ENCODE data around the gene PEX14.

DNA sequence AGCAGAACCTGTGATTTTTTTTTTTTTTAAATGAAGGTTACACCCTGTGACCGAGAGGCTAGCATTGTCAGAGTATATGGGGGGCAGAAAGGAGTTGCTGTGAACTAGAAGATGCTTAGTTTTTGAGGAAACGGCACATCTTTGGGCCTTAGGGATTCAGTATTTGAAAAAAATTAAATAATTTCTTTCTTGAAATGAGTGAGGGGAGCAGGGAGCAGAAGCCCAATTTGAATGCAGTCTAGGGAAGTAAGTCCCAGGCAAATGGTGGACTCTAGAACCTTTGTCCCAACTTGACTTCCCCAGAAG, 42.9 kb downstream of the PEX14 start:
- TF ChIP-seq, protein P1, sequence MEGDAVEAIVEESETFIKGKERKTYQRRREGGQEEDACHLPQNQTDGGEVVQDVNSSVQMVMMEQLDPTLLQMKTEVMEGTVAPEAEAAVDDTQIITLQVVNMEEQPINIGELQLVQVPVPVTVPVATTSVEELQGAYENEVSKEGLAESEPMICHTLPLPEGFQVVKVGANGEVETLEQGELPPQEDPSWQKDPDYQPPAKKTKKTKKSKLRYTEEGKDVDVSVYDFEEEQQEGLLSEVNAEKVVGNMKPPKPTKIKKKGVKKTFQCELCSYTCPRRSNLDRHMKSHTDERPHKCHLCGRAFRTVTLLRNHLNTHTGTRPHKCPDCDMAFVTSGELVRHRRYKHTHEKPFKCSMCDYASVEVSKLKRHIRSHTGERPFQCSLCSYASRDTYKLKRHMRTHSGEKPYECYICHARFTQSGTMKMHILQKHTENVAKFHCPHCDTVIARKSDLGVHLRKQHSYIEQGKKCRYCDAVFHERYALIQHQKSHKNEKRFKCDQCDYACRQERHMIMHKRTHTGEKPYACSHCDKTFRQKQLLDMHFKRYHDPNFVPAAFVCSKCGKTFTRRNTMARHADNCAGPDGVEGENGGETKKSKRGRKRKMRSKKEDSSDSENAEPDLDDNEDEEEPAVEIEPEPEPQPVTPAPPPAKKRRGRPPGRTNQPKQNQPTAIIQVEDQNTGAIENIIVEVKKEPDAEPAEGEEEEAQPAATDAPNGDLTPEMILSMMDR (IDR thresholded peaks at IDR 0.05): no peak
- TF ChIP-seq POLR2A (IDR thresholded peaks at IDR 0.05): no peak

All from heart left ventricle (tissue), 13 donors.